Testis (tissue), 3 donors: Measurements from ENCODE around the gene NXPE4. TPM values are rescaled to one million over a fixed set of nuclear protein-coding genes. Genes with fewer than 3 reads are reported as not detected.

ENCODE experiments used
- DNase-seq: peaks from one replicate; pipeline ENCODE4 v3.0.0-alpha.2; 2019
- H3K27ac ChIP-seq, 2 donors: fragments of 200-600 bp; sonication (generic); one replicate each; pipeline ENCODE4 v1.5.1; 2019
- H3K27me3 ChIP-seq: fragments of 200-600 bp; sonication (generic); one replicate; pipeline ENCODE4 v1.5.1; 2019
- H3K36me3 ChIP-seq: fragments of 200-600 bp; sonication (generic); one replicate; pipeline ENCODE4 v1.5.1; 2017; ENCODE audit warnings: low read depth; ENCODE audit errors: missing control alignments
- H3K4me1 ChIP-seq: fragments of 200-600 bp; sonication (generic); one replicate; pipeline ENCODE4 v1.5.1; 2019
- H3K4me3 ChIP-seq, 2 donors: fragments of 200-600 bp; sonication (generic); one replicate each; pipeline ENCODE4 v1.5.1; 2017 to 2019
- H3K9me3 ChIP-seq: fragments of 200-600 bp; sonication (generic); one replicate; pipeline ENCODE4 v1.5.1; 2017
- CTCF ChIP-seq, 3 experiments: fragments of 450-650 bp in 2 of 3; fragments of 200-600 bp in 1 of 3; sonication (generic) in 1 of 3; IDR thresholded peaks; one replicate each; pipeline ENCODE4 v1.5.1; 2016 to 2019; ENCODE audit warnings: antibody characterized with exemption in 3 of 3, mild to moderate bottlenecking in 2 of 3, moderate library complexity in 1 of 3
- POLR2A ChIP-seq: fragments of 450-650 bp; IDR thresholded peaks from one replicate; pipeline ENCODE4 v1.6.1; 2017; ENCODE audit warnings: antibody characterized with exemption, mild to moderate bottlenecking, moderate library complexity
- WGBS, 2 donors: methylation state at CpG; one replicate each; pipeline ENCODE4 v1.1.5; 2018; 5-methylcytosine and 5-hydroxymethylcytosine counted together
- intact Hi-C: fragments of 100-400 bp; cut with DNase I; formaldehyde crosslinking; loops from one replicate; pipeline ENCODE4 v1.15.1; 2023; ENCODE audit warnings: low total_unique reads
- polyA plus RNA-seq: library from polyadenylated mRNA; stranded (reverse); fragments of 350-450 nt; fragmentation: Illumina TruSeq; extraction: RNeasy Lipid Tissue Mini Kit (QIAGEN cat#74804); gene quantifications from one replicate; pipeline ENCODE4 v1.2.3, GENCODE V29; 2014; ENCODE audit warnings: low read depth, low replicate concordance; ENCODE audit not compliant: insufficient read depth
- total RNA-seq, 2 donors: library from RNA; depleted of rRNA; stranded (reverse); fragments of >200 nt; gene quantifications; one replicate each; pipeline ENCODE4 v1.2.3, GENCODE V29; 2016

NXPE4 gene
- total and polyA plus RNA-seq, 3 donors from 2014 or later: not detected

- H3K27ac ChIP-seq: no peak within 1 kb of the TSS
- intact Hi-C loops: no loop called here
Observed at GRCh38 chr11:114559425-114560310, 35.9 kb downstream of the NXPE4 start, which contains the start of gene NXPE1. Gene NXPE1, minus strand, starts transcription at chr11:114559881. Its CDS starts 8,680 bp downstream, at chr11:114551201.

GRCh38 chr11:114556135-114556534 lies 39.5 kb downstream of the NXPE4 start:
- intact Hi-C loops: no loop called here
- WGBS, 2 donors: 47% methylated on average over 1 of the region's 1 CpG
- H3K4me3 ChIP-seq: no peak overlapping the region
- no peak for DNase-seq
- H3K4me1 ChIP-seq: peaks cover 6% of the 10 kb centered on the region
- no peaks in the 10 kb centered on the region for H3K27me3 ChIP-seq
- no peak overlapping the region for H3K27ac ChIP-seq
- no peaks in the 10 kb centered on the region for H3K9me3 ChIP-seq
- TF ChIP-seq POLR2A (no peak), CTCF (IDR thresholded peaks at IDR 0.05) (no peak)
- H3K36me3 ChIP-seq: no peaks in the 10 kb centered on the region

More at GRCh38 chr11:114559425-114560310, 35.9 kb downstream of the NXPE4 start, which contains the start of gene NXPE1:
- TF ChIP-seq CTCF (IDR thresholded peaks at IDR 0.05) (no peak), POLR2A (no peak)
- Histone ChIP-seq H3K9me3 (no peaks in the 10 kb centered on the region), H3K27me3 (no peaks in the 10 kb centered on the region), H3K36me3 (no peaks in the 10 kb centered on the region), H3K4me1 (peaks cover 6% of the 10 kb centered on the region), H3K4me3 (no peak within 1 kb of the TSS)
- WGBS, 2 donors: 60 to 64% methylated on average over 4 of the region's 4 CpGs
- DNase-seq: no peak

- peaks cover 6% of the 10 kb centered on the region for H3K4me1 ChIP-seq
- TF ChIP-seq CTCF (IDR thresholded peaks at IDR 0.05) (no peak), POLR2A (no peak)
- 88 to 98% methylated on average over 2 of the region's 2 CpGs for WGBS, 2 donors
- H3K9me3 ChIP-seq: no peaks in the 10 kb centered on the region
- H3K36me3 ChIP-seq: no peaks in the 10 kb centered on the region
- intact Hi-C loops: no loop called here
- DNase-seq: no peak
- no peak overlapping the region for H3K4me3 ChIP-seq
- H3K27me3 ChIP-seq: no peaks in the 10 kb centered on the region
- no peak overlapping the region for H3K27ac ChIP-seq
Observed at GRCh38 chr11:114553642-114554041, 41.9 kb downstream of the NXPE4 start.

- intact Hi-C loops: no loop called here
- no peaks in the 10 kb centered on the region for H3K27me3 ChIP-seq
- no peak for DNase-seq
- no peak overlapping the region for H3K4me3 ChIP-seq
- H3K27ac ChIP-seq: no peak overlapping the region
- TF ChIP-seq POLR2A: no peak
- TF ChIP-seq CTCF (IDR thresholded peaks at IDR 0.05): no peak
- H3K4me1 ChIP-seq: peaks cover 2% of the 10 kb centered on the region
- H3K36me3 ChIP-seq: no peaks in the 10 kb centered on the region
- 83 to 88% methylated on average over 4 of the region's 4 CpGs for WGBS, 2 donors
- no peaks in the 10 kb centered on the region for H3K9me3 ChIP-seq
Observed at GRCh38 chr11:114551060-114551459, 44.5 kb downstream of the NXPE4 start.
